HepG2 (cell line): ENCODE data around the gene MRPL2. TPM values are rescaled to one million over a fixed set of nuclear protein-coding genes. Genes with fewer than 3 reads are reported as not detected.

Experiments used
- ATF7 ChIP-seq, 2 experiments: fragments of 450-650 bp in 1 of 2; sonication (generic) in 1 of 2; formaldehyde crosslinking in 1 of 2; IDR thresholded peaks; 2 replicates each; pipeline versions ENCODE4 v1.4.0 to v1.6.1; 2016 to 2020; ENCODE audit warnings: antibody characterized with exemption in 1 of 2, mild to moderate bottlenecking in 1 of 2, missing genetic modification reagents in 1 of 2
- BHLHE40 ChIP-seq: IDR thresholded peaks from 2 replicates; pipeline ENCODE4 v1.6.1; 2011; ENCODE audit warnings: low read length, improper control_type of control experiment
- CEBPG ChIP-seq: IDR thresholded peaks from 2 replicates; pipeline ENCODE4 v1.6.1; 2016
- CHD4 ChIP-seq: fragments of 200-600 bp; sonication (generic); IDR thresholded peaks from 2 replicates; pipeline ENCODE4 v1.7.0; 2017; ENCODE audit warnings: mild to moderate bottlenecking, low read length, borderline replicate concordance
- HNRNPUL1 ChIP-seq: fragments of 200-400 bp; formaldehyde crosslinking; IDR thresholded peaks from 2 replicates; pipeline ENCODE4 v1.6.1; 2017; ENCODE audit warnings: low read depth, mild to moderate bottlenecking, low read length, moderate library complexity
- MYPOP ChIP-seq: sonication (generic); formaldehyde crosslinking; IDR thresholded peaks from 2 replicates; pipeline ENCODE4 v1.8.1; 2023; ENCODE audit warnings: mild to moderate bottlenecking, moderate library complexity, missing genetic modification reagents
- PRPF4 ChIP-seq: fragments of 200-400 bp; formaldehyde crosslinking; IDR thresholded peaks from 2 replicates; pipeline ENCODE4 v1.6.1; 2016; ENCODE audit warnings: low read length, low read depth; ENCODE audit not compliant: poor library complexity, severe bottlenecking
- SIX4 ChIP-seq: sonication (generic); formaldehyde crosslinking; IDR thresholded peaks from 2 replicates; pipeline ENCODE4 v1.4.0; 2020; ENCODE audit warnings: missing genetic modification reagents
- SNRNP70 ChIP-seq: fragments of 200-400 bp; formaldehyde crosslinking; IDR thresholded peaks from 2 replicates; pipeline ENCODE4 v1.6.1; 2017; ENCODE audit warnings: mild to moderate bottlenecking, low read depth, low read length, moderate library complexity
- TBX3 ChIP-seq: fragments of 450-650 bp; IDR thresholded peaks from 2 replicates; pipeline ENCODE4 v1.6.1; 2017; ENCODE audit warnings: antibody characterized with exemption, mild to moderate bottlenecking, inconsistent platforms, borderline replicate concordance
- ZMAT3 ChIP-seq: sonication (generic); formaldehyde crosslinking; conservative IDR thresholded peaks from 2 replicates; pipeline ENCODE4 v1.7.0; 2021; ENCODE audit warnings: missing genetic modification reagents
- ZNF10 ChIP-seq: sonication (generic); formaldehyde crosslinking; IDR thresholded peaks from 2 replicates; pipeline ENCODE4 v1.4.0; 2020; ENCODE audit warnings: mild to moderate bottlenecking, low read depth, missing genetic modification reagents, borderline replicate concordance
- ZNF143 ChIP-seq: sonication (generic); formaldehyde crosslinking; IDR thresholded peaks from 2 replicates; pipeline ENCODE4 v1.4.0; 2020; ENCODE audit warnings: missing genetic modification reagents
- ZNF24 ChIP-seq: fragments of 450-650 bp; IDR thresholded peaks from 2 replicates; pipeline ENCODE4 v1.6.1; 2017; ENCODE audit warnings: antibody characterized with exemption, mild to moderate bottlenecking
- ZNF484 ChIP-seq: sonication (generic); formaldehyde crosslinking; IDR thresholded peaks from 2 replicates; pipeline ENCODE4 v1.5.1; 2020; ENCODE audit warnings: mild to moderate bottlenecking, low read depth, missing genetic modification reagents, borderline replicate concordance
- polyA plus RNA-seq, 8 experiments: library from polyadenylated mRNA; depleted of rRNA in 3 of 8; stranded (reverse) in 7 of 8; unstranded in 1 of 8; fragments of >200 nt; fragmentation: Illumina TruSeq in 4 of 8; extraction: Trizol in 4 of 8; gene quantifications; 2 replicates each; pipeline versions ENCODE4 v1.2.1 to v1.2.3, GENCODE V29; 2011 to 2016; ENCODE audit warnings: low read depth in 4 of 8, missing spikeins in 1 of 8, mixed read lengths in 1 of 8; ENCODE audit not compliant: insufficient read depth in 1 of 8
- total RNA-seq, 5 experiments: library from RNA; depleted of rRNA; stranded (reverse); fragments of >200 nt; fragmentation: Illumina TruSeq; extraction: Trizol; gene quantifications; 2 replicates each; pipeline ENCODE4 v1.2.3, GENCODE V29; 2016; ENCODE audit warnings: low read depth in 1 of 5
- TF ChIP-seq, protein P1 (sequence below): sonication (generic); formaldehyde crosslinking; IDR thresholded peaks from 2 replicates; pipeline ENCODE4 v1.4.0; 2020; ENCODE audit warnings: missing genetic modification reagents
- TF ChIP-seq, protein P2 (sequence below): sonication (generic); formaldehyde crosslinking; IDR thresholded peaks from 2 replicates; pipeline ENCODE4 v1.4.0; 2020; ENCODE audit warnings: missing genetic modification reagents, borderline replicate concordance
- TF ChIP-seq, protein P3 (sequence below): sonication (generic); formaldehyde crosslinking; IDR thresholded peaks from 2 replicates; pipeline ENCODE4 v1.4.0; 2020; ENCODE audit warnings: missing genetic modification reagents, borderline replicate concordance

Gene MRPL2
- total and polyA plus RNA-seq, 2 of the 13 experiments (the other 11 are each of a cell fraction or from before 2014, with no cell fraction given), result 56.8 to 65.6 TPM

- TF ChIP-seq ZNF10 (CRISPR knock-in tag) (no peak), SNRNP70 (no peak), TBX3 (no peak), MYPOP (CRISPR knock-in tag) (peak; percentile 98), CHD4 (no peak), ZNF143 (CRISPR knock-in tag) (peak; percentile 73), ATF7 (IDR thresholded peaks at IDR 0.05) (no peak), ATF7 (CRISPR knock-in tag; IDR thresholded peaks at IDR 0.05) (peak; percentile 86; the same call in 1 of the 2 replicates), ZNF484 (CRISPR knock-in tag) (0 out of 2 replicates have a peak, but pooled peaks have one; percentile 86), CEBPG (CRISPR knock-in tag) (peak; percentile 61; the same call in 1 of the 2 replicates), HNRNPUL1 (no peak), ZNF24 (peak; percentile 59; the same call in 1 of the 2 replicates), PRPF4 (no peak), SIX4 (CRISPR knock-in tag) (peak; percentile 84), BHLHE40 (no peak), ZMAT3 (CRISPR knock-in tag) (peak; percentile 97)
- TF ChIP-seq, protein P1, sequence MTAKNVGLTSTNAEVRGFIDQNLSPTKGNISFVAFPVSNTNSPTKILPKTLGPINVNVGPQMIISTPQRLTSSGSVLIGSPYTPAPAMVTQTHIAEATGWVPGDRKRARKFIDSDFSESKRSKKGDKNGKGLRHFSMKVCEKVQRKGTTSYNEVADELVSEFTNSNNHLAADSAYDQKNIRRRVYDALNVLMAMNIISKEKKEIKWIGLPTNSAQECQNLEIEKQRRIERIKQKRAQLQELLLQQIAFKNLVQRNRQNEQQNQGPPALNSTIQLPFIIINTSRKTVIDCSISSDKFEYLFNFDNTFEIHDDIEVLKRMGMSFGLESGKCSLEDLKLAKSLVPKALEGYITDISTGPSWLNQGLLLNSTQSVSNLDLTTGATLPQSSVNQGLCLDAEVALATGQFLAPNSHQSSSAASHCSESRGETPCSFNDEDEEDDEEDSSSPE (CRISPR knock-in tag), result peak; percentile 76
- TF ChIP-seq, protein P2, sequence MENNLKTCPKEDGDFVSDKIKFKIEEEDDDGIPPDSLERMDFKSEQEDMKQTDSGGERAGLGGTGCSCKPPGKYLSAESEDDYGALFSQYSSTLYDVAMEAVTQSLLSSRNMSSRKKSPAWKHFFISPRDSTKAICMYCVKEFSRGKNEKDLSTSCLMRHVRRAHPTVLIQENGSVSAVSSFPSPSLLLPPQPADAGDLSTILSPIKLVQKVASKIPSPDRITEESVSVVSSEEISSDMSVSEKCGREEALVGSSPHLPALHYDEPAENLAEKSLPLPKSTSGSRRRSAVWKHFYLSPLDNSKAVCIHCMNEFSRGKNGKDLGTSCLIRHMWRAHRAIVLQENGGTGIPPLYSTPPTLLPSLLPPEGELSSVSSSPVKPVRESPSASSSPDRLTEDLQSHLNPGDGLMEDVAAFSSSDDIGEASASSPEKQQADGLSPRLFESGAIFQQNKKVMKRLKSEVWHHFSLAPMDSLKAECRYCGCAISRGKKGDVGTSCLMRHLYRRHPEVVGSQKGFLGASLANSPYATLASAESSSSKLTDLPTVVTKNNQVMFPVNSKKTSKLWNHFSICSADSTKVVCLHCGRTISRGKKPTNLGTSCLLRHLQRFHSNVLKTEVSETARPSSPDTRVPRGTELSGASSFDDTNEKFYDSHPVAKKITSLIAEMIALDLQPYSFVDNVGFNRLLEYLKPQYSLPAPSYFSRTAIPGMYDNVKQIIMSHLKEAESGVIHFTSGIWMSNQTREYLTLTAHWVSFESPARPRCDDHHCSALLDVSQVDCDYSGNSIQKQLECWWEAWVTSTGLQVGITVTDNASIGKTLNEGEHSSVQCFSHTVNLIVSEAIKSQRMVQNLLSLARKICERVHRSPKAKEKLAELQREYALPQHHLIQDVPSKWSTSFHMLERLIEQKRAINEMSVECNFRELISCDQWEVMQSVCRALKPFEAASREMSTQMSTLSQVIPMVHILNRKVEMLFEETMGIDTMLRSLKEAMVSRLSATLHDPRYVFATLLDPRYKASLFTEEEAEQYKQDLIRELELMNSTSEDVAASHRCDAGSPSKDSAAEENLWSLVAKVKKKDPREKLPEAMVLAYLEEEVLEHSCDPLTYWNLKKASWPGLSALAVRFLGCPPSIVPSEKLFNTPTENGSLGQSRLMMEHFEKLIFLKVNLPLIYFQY (CRISPR knock-in tag), result peak; percentile 96
- TF ChIP-seq, protein P3, sequence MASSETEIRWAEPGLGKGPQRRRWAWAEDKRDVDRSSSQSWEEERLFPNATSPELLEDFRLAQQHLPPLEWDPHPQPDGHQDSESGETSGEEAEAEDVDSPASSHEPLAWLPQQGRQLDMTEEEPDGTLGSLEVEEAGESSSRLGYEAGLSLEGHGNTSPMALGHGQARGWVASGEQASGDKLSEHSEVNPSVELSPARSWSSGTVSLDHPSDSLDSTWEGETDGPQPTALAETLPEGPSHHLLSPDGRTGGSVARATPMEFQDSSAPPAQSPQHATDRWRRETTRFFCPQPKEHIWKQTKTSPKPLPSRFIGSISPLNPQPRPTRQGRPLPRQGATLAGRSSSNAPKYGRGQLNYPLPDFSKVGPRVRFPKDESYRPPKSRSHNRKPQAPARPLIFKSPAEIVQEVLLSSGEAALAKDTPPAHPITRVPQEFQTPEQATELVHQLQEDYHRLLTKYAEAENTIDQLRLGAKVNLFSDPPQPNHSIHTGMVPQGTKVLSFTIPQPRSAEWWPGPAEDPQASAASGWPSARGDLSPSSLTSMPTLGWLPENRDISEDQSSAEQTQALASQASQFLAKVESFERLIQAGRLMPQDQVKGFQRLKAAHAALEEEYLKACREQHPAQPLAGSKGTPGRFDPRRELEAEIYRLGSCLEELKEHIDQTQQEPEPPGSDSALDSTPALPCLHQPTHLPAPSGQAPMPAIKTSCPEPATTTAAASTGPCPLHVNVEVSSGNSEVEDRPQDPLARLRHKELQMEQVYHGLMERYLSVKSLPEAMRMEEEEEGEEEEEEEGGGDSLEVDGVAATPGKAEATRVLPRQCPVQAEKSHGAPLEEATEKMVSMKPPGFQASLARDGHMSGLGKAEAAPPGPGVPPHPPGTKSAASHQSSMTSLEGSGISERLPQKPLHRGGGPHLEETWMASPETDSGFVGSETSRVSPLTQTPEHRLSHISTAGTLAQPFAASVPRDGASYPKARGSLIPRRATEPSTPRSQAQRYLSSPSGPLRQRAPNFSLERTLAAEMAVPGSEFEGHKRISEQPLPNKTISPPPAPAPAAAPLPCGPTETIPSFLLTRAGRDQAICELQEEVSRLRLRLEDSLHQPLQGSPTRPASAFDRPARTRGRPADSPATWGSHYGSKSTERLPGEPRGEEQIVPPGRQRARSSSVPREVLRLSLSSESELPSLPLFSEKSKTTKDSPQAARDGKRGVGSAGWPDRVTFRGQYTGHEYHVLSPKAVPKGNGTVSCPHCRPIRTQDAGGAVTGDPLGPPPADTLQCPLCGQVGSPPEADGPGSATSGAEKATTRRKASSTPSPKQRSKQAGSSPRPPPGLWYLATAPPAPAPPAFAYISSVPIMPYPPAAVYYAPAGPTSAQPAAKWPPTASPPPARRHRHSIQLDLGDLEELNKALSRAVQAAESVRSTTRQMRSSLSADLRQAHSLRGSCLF, result no peak
Measured at GRCh38 chr6:43053545-43054205, 5.6 kb downstream of the MRPL2 start, which contains the start of gene CUL7 (continued).
